Measurements from ENCODE around the gene LRRC2. TPM values are rescaled to one million over a fixed set of nuclear protein-coding genes. Genes with fewer than 3 reads are reported as not detected.

LRRC2 gene
- total and polyA plus RNA-seq, 9 of the 15 experiments (the other 6 are each of a cell fraction or from before 2014, with no cell fraction given) = 0.01 to 0.04 (median 0.03) TPM; not detected in 5

DNA sequence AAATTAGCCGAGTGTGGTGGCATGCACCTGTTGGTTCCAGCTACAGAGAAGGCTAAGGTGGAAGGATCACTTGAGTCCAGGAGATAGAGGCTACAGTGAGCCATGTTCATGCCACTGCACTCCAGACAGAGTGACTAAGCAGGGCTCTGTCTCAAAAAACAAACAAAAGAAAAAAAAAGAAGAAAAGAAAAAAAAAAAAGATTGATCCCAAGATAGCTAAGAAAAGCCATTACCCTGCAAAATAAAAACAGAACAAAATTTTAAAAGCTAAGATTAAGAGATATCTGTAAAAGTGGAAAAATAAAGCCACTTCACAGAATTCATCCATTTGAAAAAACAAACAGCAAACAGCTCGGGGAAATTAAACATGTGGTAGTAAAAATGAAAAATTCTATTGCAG lies 23.8 kb downstream of the LRRC2 start (continued):
- TF ChIP-seq, protein P1, sequence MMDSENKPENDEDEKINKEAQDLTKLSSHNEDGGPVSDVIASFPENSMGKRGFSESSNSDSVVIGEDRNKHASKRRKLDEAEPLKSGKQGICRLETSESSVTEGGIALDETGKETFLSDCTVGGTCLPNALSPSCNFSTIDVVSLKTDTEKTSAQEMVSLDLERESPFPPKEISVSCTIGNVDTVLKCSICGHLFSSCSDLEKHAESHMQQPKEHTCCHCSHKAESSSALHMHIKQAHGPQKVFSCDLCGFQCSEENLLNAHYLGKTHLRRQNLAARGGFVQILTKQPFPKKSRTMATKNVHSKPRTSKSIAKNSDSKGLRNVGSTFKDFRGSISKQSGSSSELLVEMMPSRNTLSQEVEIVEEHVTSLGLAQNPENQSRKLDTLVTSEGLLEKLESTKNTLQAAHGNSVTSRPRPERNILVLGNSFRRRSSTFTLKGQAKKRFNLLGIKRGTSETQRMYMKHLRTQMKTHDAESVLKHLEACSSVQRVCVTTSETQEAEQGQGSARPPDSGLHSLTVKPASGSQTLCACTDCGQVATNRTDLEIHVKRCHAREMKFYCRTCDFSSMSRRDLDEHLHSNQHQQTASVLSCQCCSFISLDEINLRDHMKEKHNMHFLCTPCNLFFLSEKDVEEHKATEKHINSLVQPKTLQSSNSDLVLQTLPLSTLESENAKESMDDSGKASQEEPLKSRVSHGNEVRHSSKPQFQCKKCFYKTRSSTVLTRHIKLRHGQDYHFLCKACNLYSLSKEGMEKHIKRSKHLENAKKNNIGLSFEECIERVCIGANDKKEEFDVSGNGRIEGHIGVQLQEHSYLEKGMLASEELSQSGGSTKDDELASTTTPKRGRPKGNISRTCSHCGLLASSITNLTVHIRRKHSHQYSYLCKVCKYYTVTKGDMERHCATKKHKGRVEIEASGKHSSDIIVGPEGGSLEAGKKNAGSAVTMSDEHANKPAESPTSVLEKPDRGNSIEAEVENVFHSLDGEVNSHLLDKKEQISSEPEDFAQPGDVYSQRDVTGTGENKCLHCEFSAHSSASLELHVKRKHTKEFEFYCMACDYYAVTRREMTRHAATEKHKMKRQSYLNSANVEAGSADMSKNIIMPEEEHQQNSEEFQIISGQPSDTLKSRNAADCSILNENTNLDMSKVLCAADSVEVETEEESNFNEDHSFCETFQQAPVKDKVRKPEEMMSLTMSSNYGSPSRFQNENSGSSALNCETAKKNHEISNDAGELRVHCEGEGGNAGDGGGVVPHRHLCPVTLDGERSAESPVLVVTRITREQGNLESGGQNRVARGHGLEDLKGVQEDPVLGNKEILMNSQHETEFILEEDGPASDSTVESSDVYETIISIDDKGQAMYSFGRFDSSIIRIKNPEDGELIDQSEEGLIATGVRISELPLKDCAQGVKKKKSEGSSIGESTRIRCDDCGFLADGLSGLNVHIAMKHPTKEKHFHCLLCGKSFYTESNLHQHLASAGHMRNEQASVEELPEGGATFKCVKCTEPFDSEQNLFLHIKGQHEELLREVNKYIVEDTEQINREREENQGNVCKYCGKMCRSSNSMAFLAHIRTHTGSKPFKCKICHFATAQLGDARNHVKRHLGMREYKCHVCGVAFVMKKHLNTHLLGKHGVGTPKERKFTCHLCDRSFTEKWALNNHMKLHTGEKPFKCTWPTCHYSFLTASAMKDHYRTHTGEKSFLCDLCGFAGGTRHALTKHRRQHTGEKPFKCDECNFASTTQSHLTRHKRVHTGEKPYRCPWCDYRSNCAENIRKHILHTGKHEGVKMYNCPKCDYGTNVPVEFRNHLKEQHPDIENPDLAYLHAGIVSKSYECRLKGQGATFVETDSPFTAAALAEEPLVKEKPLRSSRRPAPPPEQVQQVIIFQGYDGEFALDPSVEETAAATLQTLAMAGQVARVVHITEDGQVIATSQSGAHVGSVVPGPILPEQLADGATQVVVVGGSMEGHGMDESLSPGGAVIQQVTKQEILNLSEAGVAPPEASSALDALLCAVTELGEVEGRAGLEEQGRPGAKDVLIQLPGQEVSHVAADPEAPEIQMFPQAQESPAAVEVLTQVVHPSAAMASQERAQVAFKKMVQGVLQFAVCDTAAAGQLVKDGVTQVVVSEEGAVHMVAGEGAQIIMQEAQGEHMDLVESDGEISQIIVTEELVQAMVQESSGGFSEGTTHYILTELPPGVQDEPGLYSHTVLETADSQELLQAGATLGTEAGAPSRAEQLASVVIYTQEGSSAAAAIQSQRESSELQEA (IDR thresholded peaks at IDR 0.05; ENCODE audit: low read depth) = no peak
- no peak for TF ChIP-seq CBX3 (IDR thresholded peaks at IDR 0.05; ENCODE audit: borderline replicate concordance in 1 of 2, low read length in 2 of 2)
- no peak for TF ChIP-seq NR3C1 (CRISPR knock-in tag; IDR thresholded peaks at IDR 0.05)
- TF ChIP-seq ZNF224 (CRISPR knock-in tag; IDR thresholded peaks at IDR 0.05) = no peak
- no peak for TF ChIP-seq COPS2 (conservative IDR thresholded peaks at IDR 0.05)
- peak; percentile 80 for TF ChIP-seq SMARCC2 (IDR thresholded peaks at IDR 0.05; ENCODE audit: low read depth)
- TF ChIP-seq, protein P2, sequence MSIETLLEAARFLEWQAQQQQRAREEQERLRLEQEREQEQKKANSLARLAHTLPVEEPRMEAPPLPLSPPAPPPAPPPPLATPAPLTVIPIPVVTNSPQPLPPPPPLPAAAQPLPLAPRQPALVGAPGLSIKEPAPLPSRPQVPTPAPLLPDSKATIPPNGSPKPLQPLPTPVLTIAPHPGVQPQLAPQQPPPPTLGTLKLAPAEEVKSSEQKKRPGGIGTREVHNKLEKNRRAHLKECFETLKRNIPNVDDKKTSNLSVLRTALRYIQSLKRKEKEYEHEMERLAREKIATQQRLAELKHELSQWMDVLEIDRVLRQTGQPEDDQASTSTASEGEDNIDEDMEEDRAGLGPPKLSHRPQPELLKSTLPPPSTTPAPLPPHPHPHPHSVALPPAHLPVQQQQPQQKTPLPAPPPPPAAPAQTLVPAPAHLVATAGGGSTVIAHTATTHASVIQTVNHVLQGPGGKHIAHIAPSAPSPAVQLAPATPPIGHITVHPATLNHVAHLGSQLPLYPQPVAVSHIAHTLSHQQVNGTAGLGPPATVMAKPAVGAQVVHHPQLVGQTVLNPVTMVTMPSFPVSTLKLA (conservative IDR thresholded peaks at IDR 0.05) = no peak
- TF ChIP-seq ZNF316 (IDR thresholded peaks at IDR 0.05) = peak; percentile 88
- no peak for TF ChIP-seq TFAM (CRISPR knock-in tag; conservative IDR thresholded peaks at IDR 0.05)
- TF ChIP-seq CTBP1 (IDR thresholded peaks at IDR 0.05; ENCODE audit: borderline replicate concordance) = no peak
- no peak for TF ChIP-seq DEAF1 (CRISPR knock-in tag; IDR thresholded peaks at IDR 0.05)
- no peak for TF ChIP-seq RFX7 (CRISPR knock-in tag; IDR thresholded peaks at IDR 0.05)
